ENCODE measurements around the gene C10orf88. TPM values are rescaled to one million over a fixed set of nuclear protein-coding genes. Genes with fewer than 3 reads are reported as not detected.

Gene C10orf88, protein sequence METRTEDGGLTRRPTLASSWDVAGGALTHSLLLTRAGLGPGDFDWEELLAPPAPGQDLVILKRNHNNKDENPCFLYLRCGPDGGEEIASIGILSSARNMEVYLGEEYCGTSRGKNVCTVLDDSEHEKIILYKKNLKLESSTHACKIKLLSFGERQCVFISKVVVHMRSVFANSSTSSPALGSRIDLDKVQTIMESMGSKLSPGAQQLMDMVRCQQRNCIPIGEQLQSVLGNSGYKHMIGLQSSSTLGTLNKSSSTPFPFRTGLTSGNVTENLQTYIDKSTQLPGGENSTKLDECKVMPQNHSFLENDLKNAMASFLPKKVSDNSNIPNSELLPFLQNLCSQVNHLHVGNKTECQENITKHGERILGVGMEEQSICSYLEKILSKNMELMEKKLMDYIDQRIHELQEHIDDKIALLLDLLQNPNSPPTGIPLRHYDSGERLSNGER
- 13.3 and 15.5 TPM in 2 replicates for total RNA-seq

GRCh38 chr10:122953902-122954730 is at the start of gene C10orf88:
C10orf88 (minus strand) TSS chr10:122954227; CDS start chr10:122954178, 49 bp downstream.

DNA sequence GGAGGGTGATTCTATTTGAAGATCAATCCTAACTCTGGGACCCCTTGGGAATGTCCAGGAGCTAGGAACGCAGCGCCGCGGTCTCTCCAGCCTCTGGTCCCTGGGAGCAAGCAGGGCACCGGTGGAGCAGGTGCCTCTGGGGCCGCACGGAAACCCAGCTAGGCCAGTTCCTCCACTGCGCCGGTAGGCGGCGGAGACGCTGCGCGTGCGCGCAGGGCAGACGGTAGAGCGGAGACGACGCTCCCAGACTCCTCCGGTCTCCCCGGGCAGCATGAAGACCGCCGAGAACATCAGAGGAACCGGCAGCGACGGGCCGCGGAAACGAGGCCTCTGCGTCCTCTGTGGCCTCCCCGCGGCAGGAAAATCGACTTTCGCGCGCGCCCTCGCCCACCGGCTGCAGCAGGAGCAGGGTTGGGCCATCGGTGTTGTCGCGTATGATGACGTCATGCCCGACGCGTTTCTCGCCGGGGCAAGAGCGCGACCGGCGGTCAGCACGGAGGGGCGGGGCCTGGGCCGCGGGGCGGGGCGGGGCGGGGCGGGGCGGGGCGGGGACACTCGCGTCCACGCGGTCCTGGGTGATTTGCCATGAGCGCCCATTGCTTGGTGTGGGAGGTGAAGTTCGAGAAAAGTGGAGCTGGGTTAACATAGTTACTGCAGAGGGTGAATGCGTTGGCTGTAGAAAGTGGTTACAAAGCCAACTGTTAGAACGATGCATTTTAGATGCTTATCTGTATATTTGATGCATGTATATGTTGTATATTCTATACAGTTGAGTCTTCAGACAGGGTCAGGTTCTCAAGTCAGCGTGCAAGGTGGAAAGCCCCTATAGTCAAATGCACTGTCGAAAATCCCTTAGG is 26.4 kb upstream of the C10orf88 start, which contains the start of gene PSTK:
PSTK (plus strand) TSS at position 193 of the 857 bp plus-strand sequence; CDS start at position 272, 79 bp downstream.

GRCh38 chr10:122910310-122910709 is 43.7 kb downstream of the C10orf88 start, which contains the start of gene FAM24A:
FAM24A (plus strand) TSS chr10:122910610; CDS start chr10:122911635, 1,025 bp downstream.

Other genes with a start within 250 kb of the C10orf88 start
- gene CUZD1, start 108.4 kb downstream of the C10orf88 start, total RNA-seq, result 0.54 and 1.0 TPM in 2 replicates
- gene FAM24B, start 74.6 kb downstream of the C10orf88 start, total RNA-seq, result 6.6 and 9.7 TPM in 2 replicates
- not detected in 2 replicates for gene FAM24A, start 43.6 kb downstream of the C10orf88 start, total RNA-seq
- gene PSTK, start 26.2 kb upstream of the C10orf88 start, total RNA-seq, result 4.0 and 5.8 TPM in 2 replicates
- gene IKZF5, start 54.6 kb upstream of the C10orf88 start, total RNA-seq, result 2.5 and 4.0 TPM in 2 replicates
- 3.2 and 3.9 TPM in 2 replicates for gene ACADSB, start 54.8 kb upstream of the C10orf88 start, total RNA-seq
- gene HMX3, start 181.7 kb upstream of the C10orf88 start, total RNA-seq, result not detected in 2 replicates
- not detected in 2 replicates for gene HMX2, start 193.9 kb upstream of the C10orf88 start, total RNA-seq
- gene BUB3, start 200.2 kb upstream of the C10orf88 start, total RNA-seq, result 259 and 267 TPM in 2 replicates